Measurements from ENCODE around the gene CT45A9.
"Not testable (repeated sequence)": the region's sequence is repeated elsewhere in the genome, so short reads cannot be mapped to it uniquely, and the experiment has no call there.

The CT45A9 gene

GRCh38 chrX:135837180-135837579, 34.4 kb downstream of the CT45A9 start, which contains the start of gene CT45A7:
Gene CT45A7, minus strand, starts transcription at chrX:135837280. Its CDS starts 3,747 bp downstream, at chrX:135833533.
- H3K4me1 ChIP-seq (ENCODE audit: control insufficient read depth, insufficient read depth, low read length); H3K4me3 ChIP-seq (ENCODE audit: low read depth, low read length); H3K9me3 ChIP-seq (ENCODE audit: control insufficient read depth, insufficient read depth, low read length); H3K27ac ChIP-seq (ENCODE audit: low read depth, low read length); H3K27me3 ChIP-seq (ENCODE audit: control insufficient read depth, insufficient read depth, low read length); H3K9ac ChIP-seq (ENCODE audit: low read depth, low read length); H3K36me3 ChIP-seq (ENCODE audit: control insufficient read depth, insufficient read depth, low read length): not testable (repeated sequence)

GRCh38 chrX:135819912-135820311, 51.7 kb downstream of the CT45A9 start, which contains the start of gene CT45A2:
Gene CT45A2, minus strand, starts transcription at chrX:135820012. Its CDS starts 3,747 bp downstream, at chrX:135816265.
- not testable (repeated sequence) for H3K27ac ChIP-seq (ENCODE audit: low read depth, low read length); H3K9ac ChIP-seq (ENCODE audit: low read depth, low read length)

More at GRCh38 chrX:135819912-135820311, 51.7 kb downstream of the CT45A9 start, which contains the start of gene CT45A2:
- H3K36me3 ChIP-seq (ENCODE audit: control insufficient read depth, insufficient read depth, low read length); H3K9me3 ChIP-seq (ENCODE audit: control insufficient read depth, insufficient read depth, low read length); H3K27me3 ChIP-seq (ENCODE audit: control insufficient read depth, insufficient read depth, low read length); H3K4me3 ChIP-seq (ENCODE audit: low read depth, low read length); H3K4me1 ChIP-seq (ENCODE audit: control insufficient read depth, insufficient read depth, low read length): not testable (repeated sequence)

Measured in HUES48 (cell line).